ENCODE measurements around the gene ANKRD29.

- no peak for TF ChIP-seq CTCF (IDR thresholded peaks at IDR 0.05)
- TF ChIP-seq, protein P1, sequence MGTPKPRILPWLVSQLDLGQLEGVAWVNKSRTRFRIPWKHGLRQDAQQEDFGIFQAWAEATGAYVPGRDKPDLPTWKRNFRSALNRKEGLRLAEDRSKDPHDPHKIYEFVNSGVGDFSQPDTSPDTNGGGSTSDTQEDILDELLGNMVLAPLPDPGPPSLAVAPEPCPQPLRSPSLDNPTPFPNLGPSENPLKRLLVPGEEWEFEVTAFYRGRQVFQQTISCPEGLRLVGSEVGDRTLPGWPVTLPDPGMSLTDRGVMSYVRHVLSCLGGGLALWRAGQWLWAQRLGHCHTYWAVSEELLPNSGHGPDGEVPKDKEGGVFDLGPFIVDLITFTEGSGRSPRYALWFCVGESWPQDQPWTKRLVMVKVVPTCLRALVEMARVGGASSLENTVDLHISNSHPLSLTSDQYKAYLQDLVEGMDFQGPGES (IDR thresholded peaks at IDR 0.05; ENCODE audit: low read depth, low read length): no peak
Observed at GRCh38 chr18:23682472-23682871, 19.8 kb upstream of the ANKRD29 start.

Data from SK-N-SH (cell line).